DND-41 (cell line): ENCODE measurements around the gene LYPD3.

Source experiments
- ATAC-seq: fragments of 200-7000 bp; cut with Tn5 transposase; 3 replicates; pipeline ENCODE4 v1.9.1; 2021; ENCODE audit warnings: low read depth; ENCODE audit not compliant: insufficient read depth
- DNase-seq: peaks from one replicate; pipeline ENCODE4 v3.0.0-alpha.2; 2020
- H2AFZ ChIP-seq: 2 replicates; pipeline ENCODE4 v1.6.0; 2012; ENCODE audit warnings: low read depth, low read length
- H3K27ac ChIP-seq: 2 replicates; pipeline ENCODE4 v1.5.1; 2012; ENCODE audit warnings: low read length, inconsistent platforms
- H3K27me3 ChIP-seq: fragments of 200-600 bp; sonication (generic); 2 replicates; pipeline ENCODE4 v1.6.0; 2012; ENCODE audit warnings: low read length, mild to moderate bottlenecking, inconsistent platforms; ENCODE audit not compliant: insufficient read depth, poor library complexity
- H3K36me3 ChIP-seq: 2 replicates; pipeline ENCODE4 v1.5.1; 2012; ENCODE audit warnings: low read length, inconsistent platforms; ENCODE audit not compliant: insufficient read depth
- H3K4me1 ChIP-seq: 2 replicates; pipeline ENCODE4 v1.5.1; 2012; ENCODE audit warnings: mild to moderate bottlenecking, low read length; ENCODE audit not compliant: insufficient read depth
- H3K4me2 ChIP-seq: 2 replicates; pipeline ENCODE4 v1.6.0; 2012; ENCODE audit warnings: mild to moderate bottlenecking, moderate library complexity, low read length, inconsistent platforms; ENCODE audit not compliant: insufficient read depth
- H3K4me3 ChIP-seq, 2 experiments: fragments of 200-600 bp in 1 of 2; shearing (Covaris generic) in 1 of 2; 2 replicates each; pipeline ENCODE4 v1.5.1; 2012 to 2016; ENCODE audit warnings: inconsistent platforms in 2 of 2, low read length in 2 of 2, mild to moderate bottlenecking in 2 of 2, low read depth in 1 of 2, moderate library complexity in 1 of 2
- H3K79me2 ChIP-seq: 2 replicates; pipeline ENCODE4 v1.6.0; 2012; ENCODE audit warnings: low read length, inconsistent platforms; ENCODE audit not compliant: insufficient read depth
- H3K9ac ChIP-seq: 2 replicates; pipeline ENCODE4 v1.6.0; 2012; ENCODE audit warnings: low read depth, mild to moderate bottlenecking, inconsistent platforms, low read length, moderate library complexity
- H3K9me3 ChIP-seq: 2 replicates; pipeline ENCODE4 v1.5.1; 2012; ENCODE audit warnings: low read length, moderate library complexity, mild to moderate bottlenecking, inconsistent platforms; ENCODE audit not compliant: insufficient read depth, severe bottlenecking
- H4K20me1 ChIP-seq: 2 replicates; pipeline ENCODE4 v1.6.0; 2012; ENCODE audit warnings: low read length; ENCODE audit not compliant: insufficient read depth
- EZH2 ChIP-seq: IDR thresholded peaks from 3 replicates; pipeline ENCODE4 v1.6.1; 2012; ENCODE audit warnings: borderline replicate concordance, low read depth, mild to moderate bottlenecking, moderate library complexity, low read length, inconsistent platforms; ENCODE audit not compliant: severe bottlenecking
- TF ChIP-seq, protein P1 (sequence below): IDR thresholded peaks from 2 replicates; pipeline ENCODE4 v1.5.1; 2012; ENCODE audit warnings: borderline replicate concordance, low read length, moderate library complexity, mild to moderate bottlenecking; ENCODE audit not compliant: poor library complexity, severe bottlenecking; ENCODE audit errors: extremely low read depth

LYPD3 gene

DNA sequence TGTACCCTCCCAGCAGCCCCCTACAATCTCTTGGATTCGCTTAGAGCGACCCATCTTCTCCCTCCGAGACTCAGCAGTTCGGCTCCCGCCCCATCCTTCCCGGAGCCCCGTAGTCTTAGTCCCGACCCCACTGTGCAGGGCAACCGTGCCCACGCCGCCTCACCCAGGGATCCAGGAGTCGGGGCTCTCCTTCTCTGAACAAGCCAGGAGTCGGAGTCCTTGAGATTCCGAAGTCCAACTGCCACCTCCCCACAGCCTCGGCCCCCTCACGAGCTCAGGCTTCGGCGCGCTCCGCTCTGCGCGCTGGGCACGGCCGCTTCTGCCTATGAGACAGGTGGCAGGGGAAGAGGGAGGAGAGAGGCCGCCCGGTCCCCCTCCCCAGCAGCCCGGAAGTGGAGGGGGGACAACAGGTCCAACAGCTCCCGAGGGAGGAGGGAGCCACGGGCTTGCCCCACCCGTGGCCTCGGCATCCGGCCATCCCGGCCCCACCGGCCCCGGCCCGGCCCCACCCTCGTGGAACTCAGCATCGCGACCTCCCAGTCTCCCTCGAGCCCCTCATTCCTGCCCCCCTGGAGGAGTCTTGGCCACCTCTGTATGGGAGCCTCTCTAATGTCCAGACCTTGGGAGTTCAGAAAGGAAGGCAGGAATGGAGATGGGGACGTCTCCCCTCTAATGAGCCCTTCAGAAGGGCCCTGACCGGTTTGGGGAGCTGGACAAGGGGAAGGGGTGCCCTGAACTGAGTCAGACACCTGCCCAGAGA, 39.2 kb upstream of the LYPD3 start, which contains the start of gene PHLDB3:
TSS of gene PHLDB3 (minus strand) at position 321 of the 760 bp plus-strand sequence. CDS start 628 bp downstream, outside the sequence.
- Histone ChIP-seq H3K27me3 (no peaks in the 10 kb centered on the region), H2AFZ (peak within 1 kb of the TSS; percentile 97), H3K9ac (peak within 1 kb of the TSS; percentile 73), H3K36me3 (0 out of 2 replicates have a peak, but pooled peaks cover 7% of the 10 kb centered on the region), H3K4me2 (peak within 1 kb of the TSS; percentile 96), H3K4me1 (peaks cover 24% of the 10 kb centered on the region), H3K79me2 (no peaks in the 10 kb centered on the region), H3K4me3 (peak within 1 kb of the TSS; percentile 33 to 76), H4K20me1 (no peaks in the 10 kb centered on the region), H3K27ac (peak within 1 kb of the TSS; percentile 68), H3K9me3 (no peaks in the 10 kb centered on the region)
- ATAC-seq (peak; percentile 66), DNase-seq (peak; percentile 65)
- TF ChIP-seq, protein P1, sequence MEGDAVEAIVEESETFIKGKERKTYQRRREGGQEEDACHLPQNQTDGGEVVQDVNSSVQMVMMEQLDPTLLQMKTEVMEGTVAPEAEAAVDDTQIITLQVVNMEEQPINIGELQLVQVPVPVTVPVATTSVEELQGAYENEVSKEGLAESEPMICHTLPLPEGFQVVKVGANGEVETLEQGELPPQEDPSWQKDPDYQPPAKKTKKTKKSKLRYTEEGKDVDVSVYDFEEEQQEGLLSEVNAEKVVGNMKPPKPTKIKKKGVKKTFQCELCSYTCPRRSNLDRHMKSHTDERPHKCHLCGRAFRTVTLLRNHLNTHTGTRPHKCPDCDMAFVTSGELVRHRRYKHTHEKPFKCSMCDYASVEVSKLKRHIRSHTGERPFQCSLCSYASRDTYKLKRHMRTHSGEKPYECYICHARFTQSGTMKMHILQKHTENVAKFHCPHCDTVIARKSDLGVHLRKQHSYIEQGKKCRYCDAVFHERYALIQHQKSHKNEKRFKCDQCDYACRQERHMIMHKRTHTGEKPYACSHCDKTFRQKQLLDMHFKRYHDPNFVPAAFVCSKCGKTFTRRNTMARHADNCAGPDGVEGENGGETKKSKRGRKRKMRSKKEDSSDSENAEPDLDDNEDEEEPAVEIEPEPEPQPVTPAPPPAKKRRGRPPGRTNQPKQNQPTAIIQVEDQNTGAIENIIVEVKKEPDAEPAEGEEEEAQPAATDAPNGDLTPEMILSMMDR: no peak
- TF ChIP-seq EZH2: no peak

DNA sequence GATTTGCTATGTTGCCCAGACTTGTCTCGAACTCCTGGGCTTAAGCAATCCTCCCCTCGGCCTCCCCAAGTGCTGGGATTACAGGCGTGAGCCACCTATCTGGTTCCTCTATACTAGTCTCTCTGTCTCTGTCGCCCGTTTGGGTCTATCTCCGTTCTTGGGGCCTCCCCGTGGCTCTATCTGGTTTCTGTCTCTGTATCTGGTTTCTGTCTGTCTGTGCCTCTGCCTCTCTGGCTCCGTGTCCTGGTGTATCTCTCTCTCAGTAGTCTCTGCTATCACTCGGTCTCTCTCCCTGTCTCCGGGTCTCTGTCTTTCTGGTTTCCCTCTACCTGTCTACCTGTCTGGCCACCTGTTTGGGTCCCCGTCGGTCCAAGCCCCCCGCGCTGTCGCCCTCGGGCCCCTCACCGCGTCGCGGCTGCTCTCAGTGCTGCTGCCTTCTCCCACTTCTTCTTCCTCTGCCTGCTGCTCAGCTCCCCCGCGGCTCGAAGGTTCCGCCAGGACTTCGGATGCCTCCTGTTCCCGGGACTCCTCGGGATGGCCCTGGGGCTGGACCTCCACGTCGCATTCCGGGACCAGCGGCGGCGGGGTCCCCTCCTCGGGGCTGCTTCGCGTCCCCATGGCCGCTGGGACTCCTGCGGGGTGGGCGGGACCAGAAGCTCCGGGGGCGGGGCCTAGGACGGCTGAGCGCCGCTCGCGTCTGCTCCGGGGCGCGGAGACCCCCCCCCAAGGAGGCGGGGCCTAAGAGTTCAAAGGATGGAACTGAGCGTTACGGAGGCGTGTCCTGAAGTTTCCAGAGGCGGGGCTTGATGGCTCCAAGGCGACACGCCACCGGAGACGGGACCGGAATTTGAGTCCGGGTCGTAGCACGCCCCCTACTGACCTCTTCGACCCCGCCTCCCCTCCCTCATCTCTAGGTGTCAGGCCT, 38.4 kb upstream of the LYPD3 start:
- TF ChIP-seq, protein P1: peak; percentile 57
- no peak for TF ChIP-seq EZH2
- Histone ChIP-seq H3K4me1 (peaks cover 24% of the 10 kb centered on the region), H3K27ac (peak overlapping the region; percentile 68), H3K4me2 (peak overlapping the region; percentile 96), H3K79me2 (no peaks in the 10 kb centered on the region), H3K9ac (peak overlapping the region; percentile 73), H3K36me3 (0 out of 2 replicates have a peak, but pooled peaks cover 5% of the 10 kb centered on the region), H3K4me3 (peak overlapping the region; percentile 33 to 76), H2AFZ (peak overlapping the region; percentile 97), H3K9me3 (no peaks in the 10 kb centered on the region), H4K20me1 (no peaks in the 10 kb centered on the region), H3K27me3 (no peaks in the 10 kb centered on the region)
- peak; percentile 88 for ATAC-seq
- peak; percentile 98 for DNase-seq

DNA sequence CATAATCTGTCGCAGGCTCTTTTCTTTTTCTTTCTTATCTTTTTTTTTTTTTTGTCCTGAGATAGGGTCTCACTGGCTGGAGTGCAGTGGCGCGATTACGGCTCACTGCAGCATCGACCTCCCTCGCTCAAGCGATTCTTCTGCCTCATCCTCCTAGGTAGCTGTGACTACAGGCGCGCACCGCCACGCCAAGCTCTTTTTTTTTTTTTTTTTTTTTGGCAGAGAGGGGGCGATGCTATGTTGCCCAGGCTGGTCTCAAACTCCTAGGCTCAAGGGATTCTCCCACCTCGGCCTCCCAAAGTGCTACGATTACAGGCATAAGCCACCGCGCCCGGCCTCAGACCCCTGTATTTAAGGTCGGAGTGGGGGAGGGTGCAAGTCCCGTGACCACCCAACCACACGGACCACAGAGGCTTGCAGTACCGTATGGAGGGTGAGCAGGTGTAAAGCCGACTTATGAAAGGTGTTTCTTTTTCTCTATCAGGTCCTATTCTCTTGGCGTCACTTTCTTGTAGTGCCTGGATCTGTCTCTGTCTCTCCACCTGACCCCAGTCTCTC, 37.1 kb upstream of the LYPD3 start:
- Histone ChIP-seq H3K4me3 (no peak overlapping the region), H3K27me3 (no peaks in the 10 kb centered on the region), H3K9me3 (no peaks in the 10 kb centered on the region), H3K36me3 (no peaks in the 10 kb centered on the region), H2AFZ (no peak overlapping the region), H3K9ac (no peak overlapping the region), H3K27ac (no peak overlapping the region), H3K4me2 (peak overlapping the region; percentile 96; the same call in 1 of the 2 replicates), H4K20me1 (no peaks in the 10 kb centered on the region), H3K79me2 (no peaks in the 10 kb centered on the region), H3K4me1 (peaks cover 24% of the 10 kb centered on the region)
- no peak for DNase-seq
- ATAC-seq: no peak
- no peak for TF ChIP-seq EZH2
- TF ChIP-seq, protein P1: no peak
